ENCODE data around the gene POC1B.

Gene POC1B

DNA sequence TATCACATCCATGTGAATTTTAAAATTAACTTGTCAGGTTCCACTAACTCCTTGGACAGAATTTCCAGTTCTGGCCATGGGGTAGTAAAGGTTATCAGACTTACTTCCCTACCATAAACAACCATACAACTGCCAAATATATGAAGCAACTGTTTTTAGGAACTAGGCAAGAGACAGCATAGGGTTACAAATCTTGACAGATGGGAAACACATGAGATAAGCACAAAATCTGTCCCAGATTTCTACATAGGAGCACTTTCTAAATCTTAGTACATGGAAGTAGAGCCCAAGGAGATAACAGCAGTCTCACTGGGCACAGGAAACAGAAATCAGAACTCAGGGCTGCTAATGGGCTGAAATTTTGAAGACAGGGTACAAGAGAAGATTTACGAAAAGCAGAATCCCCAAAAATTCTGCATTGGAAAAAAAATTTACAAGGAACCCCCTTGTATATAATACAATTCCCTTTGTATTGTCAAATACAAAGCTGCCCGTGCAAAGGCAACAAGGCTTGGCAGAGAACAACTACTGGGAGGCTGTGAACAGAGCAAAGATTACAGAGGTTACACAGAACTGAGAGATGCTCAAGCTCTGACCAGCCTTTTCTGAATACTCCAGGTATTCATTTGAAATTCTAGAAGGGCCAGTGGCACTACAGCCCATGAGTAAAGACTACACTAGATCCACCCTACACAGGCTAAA, 44.5 kb downstream of the POC1B start:
- intact Hi-C loops (cut with DNase I; ENCODE audit: low total_unique reads) = no loop called here
- H3K27ac ChIP-seq = no peak overlapping the region
- no peak overlapping the region for H3K4me3 ChIP-seq
- H3K36me3 ChIP-seq = peaks cover 0 to 5% (median 0%) of the 10 kb centered on the region in 3 donors
- no peaks in the 10 kb centered on the region for H3K4me1 ChIP-seq
- DNase-seq = no peak
- TF ChIP-seq, protein P1, sequence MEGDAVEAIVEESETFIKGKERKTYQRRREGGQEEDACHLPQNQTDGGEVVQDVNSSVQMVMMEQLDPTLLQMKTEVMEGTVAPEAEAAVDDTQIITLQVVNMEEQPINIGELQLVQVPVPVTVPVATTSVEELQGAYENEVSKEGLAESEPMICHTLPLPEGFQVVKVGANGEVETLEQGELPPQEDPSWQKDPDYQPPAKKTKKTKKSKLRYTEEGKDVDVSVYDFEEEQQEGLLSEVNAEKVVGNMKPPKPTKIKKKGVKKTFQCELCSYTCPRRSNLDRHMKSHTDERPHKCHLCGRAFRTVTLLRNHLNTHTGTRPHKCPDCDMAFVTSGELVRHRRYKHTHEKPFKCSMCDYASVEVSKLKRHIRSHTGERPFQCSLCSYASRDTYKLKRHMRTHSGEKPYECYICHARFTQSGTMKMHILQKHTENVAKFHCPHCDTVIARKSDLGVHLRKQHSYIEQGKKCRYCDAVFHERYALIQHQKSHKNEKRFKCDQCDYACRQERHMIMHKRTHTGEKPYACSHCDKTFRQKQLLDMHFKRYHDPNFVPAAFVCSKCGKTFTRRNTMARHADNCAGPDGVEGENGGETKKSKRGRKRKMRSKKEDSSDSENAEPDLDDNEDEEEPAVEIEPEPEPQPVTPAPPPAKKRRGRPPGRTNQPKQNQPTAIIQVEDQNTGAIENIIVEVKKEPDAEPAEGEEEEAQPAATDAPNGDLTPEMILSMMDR (IDR thresholded peaks at IDR 0.05) = no peak
- H3K9me3 ChIP-seq = no peaks in the 10 kb centered on the region
- H3K27me3 ChIP-seq = no peaks in the 10 kb centered on the region

DNA sequence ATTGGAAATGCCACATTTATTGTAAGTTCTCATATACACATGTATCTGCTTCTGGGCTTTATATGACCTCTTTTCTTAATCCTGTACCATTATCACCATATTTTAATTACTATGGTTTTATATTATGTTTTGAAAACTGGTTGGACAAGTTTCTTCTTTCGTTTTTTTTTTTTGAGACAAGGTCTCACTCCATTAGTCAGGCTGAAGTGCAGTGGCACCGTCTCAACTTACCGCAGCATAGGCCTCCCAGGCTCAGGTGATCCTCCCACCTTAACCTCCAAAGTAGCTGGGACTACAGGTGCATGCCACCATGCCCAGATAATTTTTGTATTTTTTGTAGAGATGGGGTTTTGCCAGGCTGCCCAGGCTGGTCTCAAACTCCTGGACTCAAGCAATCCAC, 45.9 kb downstream of the POC1B start:
- intact Hi-C loops (cut with DNase I; ENCODE audit: low total_unique reads) = no loop called here
- Histone ChIP-seq H3K4me1 (no peaks in the 10 kb centered on the region), H3K4me3 (no peak overlapping the region), H3K27me3 (no peaks in the 10 kb centered on the region), H3K27ac (no peak overlapping the region), H3K36me3 (no peaks in the 10 kb centered on the region), H3K9me3 (no peaks in the 10 kb centered on the region)
- no peak for DNase-seq
- TF ChIP-seq, protein P1 (IDR thresholded peaks at IDR 0.05) = no peak

DNA sequence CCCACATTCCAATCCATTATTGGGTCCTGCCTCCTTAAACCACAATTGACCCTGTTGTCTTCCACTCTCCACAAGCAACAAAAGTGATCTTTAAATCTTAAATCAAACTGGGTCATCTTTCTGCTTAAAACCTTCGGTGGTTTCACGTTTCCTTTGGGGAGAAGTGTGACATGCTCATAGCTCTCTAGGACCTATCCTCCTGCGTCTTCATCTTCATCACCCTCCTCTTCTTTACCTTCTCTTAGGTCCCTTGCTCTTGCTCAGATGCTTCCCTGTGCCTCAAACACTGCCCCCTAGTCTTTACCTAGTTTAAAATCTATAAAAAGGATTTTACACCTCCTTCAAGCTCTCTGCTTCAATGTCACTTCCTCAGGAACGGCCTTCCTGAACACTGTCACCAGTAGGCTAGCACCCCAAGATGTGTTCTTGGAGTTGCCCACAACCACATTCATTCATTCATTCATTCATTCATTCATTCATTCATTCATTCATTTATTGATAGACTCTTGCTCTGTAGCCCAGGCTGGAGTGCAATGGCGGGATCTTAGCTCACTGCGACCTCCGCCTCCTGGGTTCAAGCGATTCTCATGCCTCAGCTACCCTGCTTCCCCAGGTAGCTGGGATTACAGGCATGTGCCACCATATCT, 48.1 kb downstream of the POC1B start:
- no peaks in the 10 kb centered on the region for H3K36me3 ChIP-seq
- intact Hi-C loops (cut with DNase I; ENCODE audit: low total_unique reads) = no loop called here
- no peaks in the 10 kb centered on the region for H3K4me1 ChIP-seq
- TF ChIP-seq, protein P1 (IDR thresholded peaks at IDR 0.05) = no peak
- no peak overlapping the region for H3K4me3 ChIP-seq
- H3K9me3 ChIP-seq = no peaks in the 10 kb centered on the region
- no peak for DNase-seq
- H3K27ac ChIP-seq = no peak overlapping the region
- no peaks in the 10 kb centered on the region for H3K27me3 ChIP-seq

DNA sequence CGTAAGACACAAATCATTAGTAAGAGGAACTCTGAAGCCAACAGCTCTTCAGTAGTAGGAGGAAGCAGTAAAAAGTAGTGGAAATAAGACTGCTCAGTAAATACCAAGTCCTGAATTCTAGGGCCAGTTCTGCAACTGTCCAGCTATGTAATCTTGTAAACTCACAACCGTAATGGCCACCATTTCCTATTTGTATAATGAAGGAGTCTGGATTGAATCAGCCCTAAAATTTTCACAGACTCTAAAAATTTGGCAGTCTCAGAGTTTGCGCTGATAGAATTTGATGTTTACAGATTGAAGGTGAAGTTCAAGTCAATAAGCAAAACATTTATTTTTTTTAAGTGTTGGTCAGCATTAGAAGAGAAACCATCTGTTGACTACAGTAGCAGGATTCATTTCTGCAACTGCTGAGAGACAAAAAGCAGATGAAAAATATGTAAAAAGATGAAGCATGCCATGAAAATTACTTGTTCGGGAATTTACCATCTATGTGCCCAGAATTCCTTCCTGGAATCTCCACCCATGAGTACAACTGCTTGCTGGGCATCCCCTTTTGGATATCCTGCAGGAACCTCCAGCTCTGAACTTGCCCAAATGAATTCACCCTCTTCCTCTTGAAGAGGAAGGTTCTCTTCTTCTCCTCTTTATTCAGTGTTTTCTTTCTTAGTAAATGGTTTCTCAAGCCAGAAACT, 48.8 kb downstream of the POC1B start:
- H3K9me3 ChIP-seq = no peaks in the 10 kb centered on the region
- H3K4me1 ChIP-seq = no peaks in the 10 kb centered on the region
- no peaks in the 10 kb centered on the region for H3K27me3 ChIP-seq
- no peaks in the 10 kb centered on the region for H3K36me3 ChIP-seq
- intact Hi-C loops (cut with DNase I; ENCODE audit: low total_unique reads) = no loop called here
- no peak overlapping the region for H3K27ac ChIP-seq
- H3K4me3 ChIP-seq = no peak overlapping the region
- TF ChIP-seq, protein P1 (IDR thresholded peaks at IDR 0.05) = no peak
- no peak for DNase-seq

DNA sequence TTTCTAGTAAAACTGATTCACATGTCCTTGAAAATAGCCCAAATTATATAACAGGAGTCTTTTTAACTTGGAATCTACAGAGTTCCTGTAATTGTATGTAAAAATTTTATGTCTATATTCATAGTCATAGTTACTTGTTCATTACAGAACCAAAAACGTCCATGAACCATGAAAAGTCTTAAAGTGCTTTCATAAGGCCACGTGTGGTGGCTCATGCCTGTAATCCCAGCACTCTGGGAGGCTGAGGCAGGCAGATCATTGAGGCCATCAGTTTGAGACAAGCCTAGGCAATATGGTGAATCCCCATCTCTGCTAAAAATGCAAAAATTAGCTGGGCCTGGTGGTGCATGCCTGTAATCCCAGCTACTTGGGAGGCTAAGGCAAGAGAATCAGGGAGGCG, 49.6 kb downstream of the POC1B start:
- no peak overlapping the region for H3K4me3 ChIP-seq
- no peaks in the 10 kb centered on the region for H3K36me3 ChIP-seq
- no peak for DNase-seq
- H3K4me1 ChIP-seq = no peaks in the 10 kb centered on the region
- H3K27ac ChIP-seq = no peak overlapping the region
- H3K9me3 ChIP-seq = no peaks in the 10 kb centered on the region
- intact Hi-C loops (cut with DNase I; ENCODE audit: low total_unique reads) = no loop called here
- TF ChIP-seq, protein P1 (IDR thresholded peaks at IDR 0.05) = no peak
- H3K27me3 ChIP-seq = no peaks in the 10 kb centered on the region

Data from tibial artery (tissue), 4 donors.